ENCODE measurements around the gene NOTCH4. TPM values are rescaled to one million over a fixed set of nuclear protein-coding genes. Genes with fewer than 3 reads are reported as not detected.
"Not testable (repeated sequence)": the region's sequence is repeated elsewhere in the genome, so short reads cannot be mapped to it uniquely, and the experiment has no call there.

NOTCH4 gene
- total RNA-seq, 3 donors from 2014 or later = 20.8 to 47.9 (median 23.8) TPM

GRCh38 chr6:32244946-32245398 is 21.1 kb upstream of the NOTCH4 start:
- Histone ChIP-seq H3K9me3 (no peaks in the 10 kb centered on the region), H3K27ac (peak overlapping the region; percentile 0 to 26), H3K4me1 (no peaks in the 10 kb centered on the region), H3K27me3 (no peaks in the 10 kb centered on the region), H3K36me3 (no peaks in the 10 kb centered on the region), H3K4me3 (peak overlapping the region in 2 of 3 donors; percentile 12 to 28)
- peak; percentile 25 to 57 (median 41) for TF ChIP-seq POLR2AphosphoS5 (IDR thresholded peaks at IDR 0.05)
- TF ChIP-seq, protein P1, sequence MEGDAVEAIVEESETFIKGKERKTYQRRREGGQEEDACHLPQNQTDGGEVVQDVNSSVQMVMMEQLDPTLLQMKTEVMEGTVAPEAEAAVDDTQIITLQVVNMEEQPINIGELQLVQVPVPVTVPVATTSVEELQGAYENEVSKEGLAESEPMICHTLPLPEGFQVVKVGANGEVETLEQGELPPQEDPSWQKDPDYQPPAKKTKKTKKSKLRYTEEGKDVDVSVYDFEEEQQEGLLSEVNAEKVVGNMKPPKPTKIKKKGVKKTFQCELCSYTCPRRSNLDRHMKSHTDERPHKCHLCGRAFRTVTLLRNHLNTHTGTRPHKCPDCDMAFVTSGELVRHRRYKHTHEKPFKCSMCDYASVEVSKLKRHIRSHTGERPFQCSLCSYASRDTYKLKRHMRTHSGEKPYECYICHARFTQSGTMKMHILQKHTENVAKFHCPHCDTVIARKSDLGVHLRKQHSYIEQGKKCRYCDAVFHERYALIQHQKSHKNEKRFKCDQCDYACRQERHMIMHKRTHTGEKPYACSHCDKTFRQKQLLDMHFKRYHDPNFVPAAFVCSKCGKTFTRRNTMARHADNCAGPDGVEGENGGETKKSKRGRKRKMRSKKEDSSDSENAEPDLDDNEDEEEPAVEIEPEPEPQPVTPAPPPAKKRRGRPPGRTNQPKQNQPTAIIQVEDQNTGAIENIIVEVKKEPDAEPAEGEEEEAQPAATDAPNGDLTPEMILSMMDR (IDR thresholded peaks at IDR 0.05) = peak; percentile 85 to 93 (median 89)
- no peak for TF ChIP-seq POLR2A (IDR thresholded peaks at IDR 0.05)
- peak; percentile 70 to 72 for DNase-seq (ENCODE audit: low spot score in 2 of 2)
- intact Hi-C loops (cut with DNase I; ENCODE audit: low total_unique reads) = no loop called here

DNA sequence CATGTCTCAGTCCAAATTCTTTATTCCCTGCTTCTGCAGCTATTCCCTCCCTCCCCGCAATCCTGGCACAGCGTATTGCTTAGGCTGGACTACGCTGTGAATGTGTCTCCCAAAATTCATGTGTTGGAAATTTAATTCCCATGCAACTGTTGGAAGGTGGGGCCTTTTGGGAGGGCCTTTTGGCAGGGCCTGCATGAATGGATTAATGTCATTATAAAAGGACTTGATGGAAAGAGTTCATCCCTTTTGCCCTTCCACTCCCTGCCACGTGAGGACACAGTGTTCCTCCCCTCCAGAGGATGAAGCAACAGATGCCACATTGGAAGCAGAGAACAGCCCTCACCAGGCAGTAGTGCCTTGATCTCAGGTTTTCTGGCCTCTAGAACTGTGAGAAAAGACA is 20.4 kb upstream of the NOTCH4 start:
- H3K4me3 ChIP-seq = peak overlapping the region in 1 of 3 donors; percentile 28
- H3K4me1 ChIP-seq = no peaks in the 10 kb centered on the region
- intact Hi-C loops (cut with DNase I; ENCODE audit: low total_unique reads) = no loop called here
- no peaks in the 10 kb centered on the region for H3K9me3 ChIP-seq
- no peaks in the 10 kb centered on the region for H3K36me3 ChIP-seq
- H3K27me3 ChIP-seq = no peaks in the 10 kb centered on the region
- no peak for DNase-seq (ENCODE audit: low spot score in 2 of 2)
- TF ChIP-seq POLR2AphosphoS5 (IDR thresholded peaks at IDR 0.05) = peak in 1 of 3 donors; percentile 82
- TF ChIP-seq, protein P1 (IDR thresholded peaks at IDR 0.05) = no peak
- peak overlapping the region in 1 of 2 donors; percentile 5 for H3K27ac ChIP-seq

- intact Hi-C loops (cut with DNase I; ENCODE audit: low total_unique reads); H3K27ac ChIP-seq; H3K4me1 ChIP-seq; H3K27me3 ChIP-seq; H3K4me3 ChIP-seq; H3K36me3 ChIP-seq; DNase-seq (ENCODE audit: low spot score in 2 of 2); H3K9me3 ChIP-seq: not testable (repeated sequence)
Measured at GRCh38 chr6:32242318-32242813, 18.5 kb upstream of the NOTCH4 start.

GRCh38 chr6:32240686-32241085 is 16.8 kb upstream of the NOTCH4 start:
- intact Hi-C loops (cut with DNase I; ENCODE audit: low total_unique reads) = no loop called here
- DNase-seq (ENCODE audit: low spot score in 2 of 2) = no peak

GRCh38 chr6:32239462-32239861 is 15.6 kb upstream of the NOTCH4 start:
- Histone ChIP-seq H3K27ac (no peak overlapping the region), H3K4me3 (no peak overlapping the region), H3K27me3 (no peaks in the 10 kb centered on the region), H3K4me1 (no peaks in the 10 kb centered on the region), H3K36me3 (no peaks in the 10 kb centered on the region), H3K9me3 (no peaks in the 10 kb centered on the region)
- intact Hi-C loops (cut with DNase I; ENCODE audit: low total_unique reads) = no loop called here
- no peak for DNase-seq (ENCODE audit: low spot score in 2 of 2)
- TF ChIP-seq, protein P1 (IDR thresholded peaks at IDR 0.05) = no peak
- TF ChIP-seq POLR2AphosphoS5 (IDR thresholded peaks at IDR 0.05) (no peak), POLR2A (IDR thresholded peaks at IDR 0.05) (no peak)

More at GRCh38 chr6:32240686-32241085, 16.8 kb upstream of the NOTCH4 start:
- H3K4me3 ChIP-seq = no peak overlapping the region
- no peaks in the 10 kb centered on the region for H3K36me3 ChIP-seq
- no peaks in the 10 kb centered on the region for H3K9me3 ChIP-seq
- no peaks in the 10 kb centered on the region for H3K27me3 ChIP-seq
- H3K4me1 ChIP-seq = no peaks in the 10 kb centered on the region
- H3K27ac ChIP-seq = no peak overlapping the region
- TF ChIP-seq, protein P1 (IDR thresholded peaks at IDR 0.05) = no peak
- no peak for TF ChIP-seq POLR2AphosphoS5 (IDR thresholded peaks at IDR 0.05)
- TF ChIP-seq POLR2A (IDR thresholded peaks at IDR 0.05) = no peak
